ENCODE data around the gene HMGXB3.

HMGXB3 gene

DNA sequence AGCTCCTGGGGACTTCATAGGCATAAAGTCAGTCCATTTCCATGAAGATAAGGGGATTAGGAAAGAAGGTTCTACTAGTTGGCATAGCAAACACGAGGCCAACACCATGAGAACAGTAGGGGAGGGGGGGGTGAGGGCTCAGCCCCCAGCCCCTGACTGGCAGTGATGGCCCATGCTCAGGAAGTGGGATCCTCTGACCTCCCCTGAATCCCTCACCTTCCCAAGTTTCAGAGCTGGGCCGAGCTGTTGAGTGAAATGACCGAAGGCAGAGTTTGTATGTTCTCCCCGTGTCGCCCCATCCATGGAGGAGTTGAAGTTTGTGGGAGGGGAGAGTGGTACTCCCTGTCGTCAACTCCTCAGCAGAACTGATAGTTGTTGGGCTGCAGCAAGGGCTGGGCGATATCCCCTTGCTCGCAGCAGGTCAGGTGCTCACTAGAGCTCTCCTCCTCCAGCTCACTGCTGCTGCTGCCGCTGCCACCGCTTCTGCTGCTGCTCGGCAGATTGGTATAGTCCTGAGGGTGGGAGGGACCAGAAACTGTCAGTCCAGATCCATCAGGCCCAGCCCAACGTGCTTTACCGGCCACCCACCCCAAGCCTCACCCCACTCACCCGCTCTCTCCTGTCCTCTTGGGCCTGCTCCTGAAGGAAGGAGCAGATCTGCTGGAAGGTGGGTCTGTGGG lies 53.3 kb downstream of the HMGXB3 start:
- no peak for DNase-seq (ENCODE audit: low read depth)

GRCh38 chr5:150054569-150054968 lies 54.0 kb downstream of the HMGXB3 start:
- DNase-seq (ENCODE audit: low read depth) = no peak

GRCh38 chr5:150055326-150056074 lies 55.0 kb downstream of the HMGXB3 start:
- DNase-seq (ENCODE audit: low read depth) = no peak

GRCh38 chr5:150056075-150056443 lies 55.5 kb downstream of the HMGXB3 start:
- DNase-seq (ENCODE audit: low read depth) = no peak

DNA sequence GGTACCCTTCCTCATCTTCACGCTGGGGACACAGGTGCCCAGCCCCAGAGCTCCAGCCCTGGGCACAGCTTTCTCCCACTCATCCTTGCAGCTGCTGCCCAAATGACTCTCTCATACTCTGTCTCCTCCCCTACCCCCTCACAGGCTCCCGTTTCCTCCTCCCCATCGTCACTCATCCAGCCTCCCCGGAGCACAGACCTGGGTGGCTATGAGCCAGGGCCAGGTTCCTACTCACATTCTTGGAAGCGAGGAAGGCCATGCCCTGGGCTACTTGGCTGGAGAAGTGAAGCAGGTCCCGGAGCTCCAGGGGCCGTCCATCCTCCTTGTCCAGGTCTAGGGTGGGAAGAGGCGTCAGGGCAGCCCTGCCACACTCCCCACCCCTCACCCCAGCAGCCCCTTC lies 56.5 kb downstream of the HMGXB3 start:
- no peak for DNase-seq (ENCODE audit: low read depth)

DNA sequence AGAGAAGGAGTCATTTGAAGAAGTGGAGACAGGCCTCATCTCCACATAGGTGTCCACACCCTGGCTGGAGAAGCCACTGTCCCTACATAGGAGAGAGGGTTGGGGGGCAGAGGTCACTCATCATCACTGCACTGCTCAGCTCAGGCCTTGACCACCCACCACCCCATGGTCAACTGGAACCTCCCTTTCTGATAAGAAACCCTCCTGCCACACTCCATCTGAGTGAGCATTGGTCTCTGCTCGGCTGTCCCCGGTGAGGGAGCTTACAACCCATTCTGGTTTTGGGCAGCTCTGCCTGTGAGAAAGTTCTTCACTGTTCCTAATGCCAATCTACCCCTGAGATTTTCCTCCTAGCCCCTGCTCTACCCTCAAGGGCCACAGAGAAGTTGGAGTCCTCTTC lies 57.0 kb downstream of the HMGXB3 start:
- no peak for DNase-seq (ENCODE audit: low read depth)

DNA sequence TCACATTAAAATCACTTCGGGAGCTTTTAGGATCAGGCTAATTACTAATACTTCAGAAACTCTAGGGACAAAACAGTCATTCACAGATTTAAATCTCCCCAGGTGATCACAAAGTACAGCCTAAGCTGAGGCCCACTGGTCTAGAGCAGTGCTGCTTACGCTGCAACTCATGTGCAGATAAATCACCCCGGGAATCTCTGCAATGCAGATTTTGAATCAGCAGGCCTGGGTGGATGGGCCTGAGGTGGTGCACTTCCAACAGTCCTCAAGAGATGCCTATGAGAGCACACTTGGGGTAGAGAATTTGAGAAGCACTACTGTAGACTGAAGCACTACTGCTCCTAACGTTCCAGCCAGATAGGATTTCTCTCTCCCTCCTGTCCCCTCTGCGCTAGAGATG lies 57.5 kb downstream of the HMGXB3 start:
- DNase-seq (ENCODE audit: low read depth) = no peak

- no peak for DNase-seq (ENCODE audit: low read depth)
Measured at GRCh38 chr5:150058480-150059126, 58.1 kb downstream of the HMGXB3 start.

DNA sequence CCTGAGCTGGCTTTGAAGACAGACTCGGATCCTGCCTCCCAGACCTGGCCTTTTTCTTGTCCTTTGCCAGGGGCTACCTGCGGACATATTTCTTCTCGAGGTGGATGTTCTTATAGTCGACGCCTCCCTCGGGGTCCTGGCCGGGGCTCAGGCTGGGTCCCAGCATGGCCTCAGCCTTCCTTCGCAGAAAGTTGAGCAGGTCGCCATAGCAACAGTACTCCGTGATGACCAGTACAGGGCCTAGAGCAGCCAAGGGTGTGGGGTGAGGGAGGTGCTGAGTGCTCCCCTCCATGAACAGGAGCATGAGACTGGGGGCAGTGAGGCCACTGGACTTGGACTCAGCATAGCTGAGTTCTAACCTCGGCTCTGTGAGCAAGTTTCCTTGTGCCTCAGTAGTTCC lies 59.1 kb downstream of the HMGXB3 start:
- no peak for DNase-seq (ENCODE audit: low read depth)

DNA sequence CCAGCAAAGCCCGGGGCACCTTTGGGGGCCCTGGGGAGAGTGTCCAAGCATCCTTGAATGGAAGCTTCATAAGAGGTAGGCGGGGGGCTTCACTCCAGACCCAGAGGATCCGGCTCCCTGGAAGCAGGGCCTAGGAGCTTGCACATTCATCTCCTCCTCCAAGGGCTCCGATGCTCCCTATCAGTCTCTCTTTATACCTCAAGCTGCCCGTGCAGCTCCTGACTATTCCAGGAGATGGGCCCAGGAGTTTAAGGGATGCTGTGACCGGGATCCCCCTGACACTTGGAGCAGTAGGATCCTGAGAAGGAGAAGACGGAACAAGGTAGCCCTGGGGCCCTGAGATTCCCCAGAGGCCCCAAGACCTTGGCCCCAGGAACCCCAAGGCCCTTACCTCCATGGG lies 59.9 kb downstream of the HMGXB3 start:
- no peak for DNase-seq (ENCODE audit: low read depth)

DNA sequence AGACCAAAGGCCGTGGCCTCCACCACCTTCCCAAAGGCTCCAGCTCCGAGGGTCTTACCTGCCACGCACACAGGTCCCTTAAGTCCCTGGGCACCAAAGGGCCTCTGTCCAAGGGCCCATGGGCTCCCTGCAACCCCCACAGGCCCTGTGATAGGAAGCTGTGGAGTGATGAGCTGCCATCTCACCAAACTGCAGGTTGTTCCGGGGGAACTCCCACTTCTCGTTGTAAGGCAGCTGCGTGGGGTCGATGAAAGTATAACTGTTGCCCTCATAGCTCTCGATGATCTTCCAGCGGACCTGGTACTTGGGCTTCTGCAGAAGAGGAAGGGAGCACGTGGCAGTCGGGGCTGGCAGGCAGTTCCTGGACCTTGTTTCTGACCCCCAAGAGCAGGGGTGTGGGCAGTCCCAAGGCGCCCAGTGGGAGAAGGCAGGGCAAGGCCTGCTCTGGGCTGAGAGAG lies 61.0 kb downstream of the HMGXB3 start:
- DNase-seq (ENCODE audit: low read depth) = no peak

DNA sequence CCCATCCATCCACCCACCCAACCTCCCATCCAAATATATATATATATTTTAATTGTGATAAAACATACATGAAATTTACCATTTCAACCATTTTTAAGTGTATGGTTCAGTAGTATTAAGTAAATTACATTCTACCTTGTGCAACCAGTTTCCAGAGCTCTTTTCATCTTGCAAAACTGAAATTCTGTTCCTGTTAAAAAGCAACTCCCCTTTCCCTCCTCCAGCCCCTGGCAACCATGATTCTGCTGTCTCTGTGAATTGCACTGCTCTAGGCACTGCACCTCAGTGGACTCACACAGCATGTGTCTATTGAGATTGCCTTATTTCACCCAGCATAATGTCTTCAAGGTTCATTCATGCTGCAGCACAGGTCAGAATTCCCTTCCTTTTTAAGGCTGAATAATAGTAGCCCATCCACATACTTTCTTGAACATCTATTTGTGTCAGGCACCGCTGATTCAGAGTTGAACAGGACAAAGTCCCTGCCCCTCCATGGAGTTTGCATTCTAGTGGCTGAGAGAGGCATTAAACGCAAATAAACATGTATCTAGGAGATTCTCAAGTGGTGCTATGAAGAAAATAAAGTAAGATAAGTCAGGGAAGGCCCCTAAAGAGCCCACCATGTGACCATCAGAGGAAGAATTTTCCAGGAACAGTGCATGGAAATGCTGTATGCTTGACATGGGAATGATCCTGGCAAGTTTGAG lies 61.8 kb downstream of the HMGXB3 start:
- no peak for DNase-seq (ENCODE audit: low read depth)

GRCh38 chr5:150063638-150064037 lies 63.1 kb downstream of the HMGXB3 start:
- no peak for DNase-seq (ENCODE audit: low read depth)

GRCh38 chr5:150064681-150065220 lies 64.2 kb downstream of the HMGXB3 start:
- DNase-seq (ENCODE audit: low read depth) = no peak

- DNase-seq (ENCODE audit: low read depth) = no peak
Measured at GRCh38 chr5:150065346-150065745, 64.8 kb downstream of the HMGXB3 start.

DNA sequence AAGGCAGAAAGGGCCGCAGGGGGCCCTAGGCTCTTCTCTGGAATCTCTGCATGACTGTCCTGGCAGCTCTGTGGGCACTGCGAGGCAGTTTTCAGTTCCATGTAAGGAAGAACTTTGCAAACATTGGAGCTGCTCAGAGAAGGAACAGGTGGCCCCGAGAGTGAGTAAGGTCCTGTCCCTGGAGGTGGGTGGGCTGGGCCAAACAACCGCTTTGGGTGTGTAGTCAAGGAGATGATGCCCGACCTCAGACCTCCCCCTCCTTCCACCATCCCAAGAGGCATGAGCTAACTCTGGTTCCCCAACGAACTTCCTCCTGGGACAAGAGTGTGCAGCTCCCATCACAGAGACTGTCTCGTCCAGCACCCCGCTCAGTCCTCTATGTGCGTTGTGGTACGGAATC lies 65.3 kb downstream of the HMGXB3 start:
- no peak for DNase-seq (ENCODE audit: low read depth)

DNA sequence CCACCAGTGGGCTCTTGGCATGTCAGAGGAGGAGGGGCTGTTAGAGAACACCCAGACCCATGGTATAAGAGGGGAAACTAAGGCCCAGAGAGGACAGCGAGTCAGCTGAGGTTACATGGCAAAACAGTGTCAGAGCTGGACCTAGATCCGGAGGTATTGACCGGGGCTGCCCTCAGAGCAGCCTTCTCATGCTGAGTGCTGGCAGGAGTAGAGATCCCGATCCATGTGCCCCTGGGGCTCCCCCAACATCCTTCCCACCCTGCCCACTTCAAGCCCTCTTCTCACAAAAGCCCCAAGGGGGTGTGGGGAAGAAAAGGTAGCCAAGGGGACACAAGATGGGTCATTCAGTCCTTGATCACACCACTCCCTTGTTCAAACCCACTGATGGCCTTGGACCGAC lies 65.9 kb downstream of the HMGXB3 start:
- DNase-seq (ENCODE audit: low read depth) = no peak

DNA sequence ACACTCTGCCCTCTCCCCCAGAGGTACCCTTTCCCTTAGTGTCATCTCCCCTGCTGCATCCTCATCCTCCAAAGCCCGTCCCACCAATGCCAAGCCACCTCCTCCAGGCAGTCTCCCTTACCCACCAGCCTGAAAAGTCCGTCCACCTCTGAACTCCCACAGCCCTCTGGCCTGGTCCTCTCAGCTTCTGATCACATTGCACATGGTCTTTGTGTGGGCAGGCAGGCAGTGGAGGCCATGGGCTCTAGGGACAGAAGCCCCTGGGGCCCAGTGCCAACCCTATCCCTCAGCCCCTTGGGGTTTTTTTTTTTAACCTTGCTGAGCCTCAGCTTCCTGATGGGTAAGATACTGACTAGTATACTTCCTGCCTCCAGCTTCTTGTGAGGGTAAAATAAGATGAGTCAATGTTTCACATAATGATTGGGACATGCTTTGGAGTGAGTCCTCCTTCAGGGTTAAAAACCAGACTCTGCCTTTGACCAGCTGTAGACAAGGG lies 66.4 kb downstream of the HMGXB3 start:
- DNase-seq (ENCODE audit: low read depth) = no peak

- no peak for DNase-seq (ENCODE audit: low read depth)
Measured at GRCh38 chr5:150067405-150067960, 66.9 kb downstream of the HMGXB3 start.

DNA sequence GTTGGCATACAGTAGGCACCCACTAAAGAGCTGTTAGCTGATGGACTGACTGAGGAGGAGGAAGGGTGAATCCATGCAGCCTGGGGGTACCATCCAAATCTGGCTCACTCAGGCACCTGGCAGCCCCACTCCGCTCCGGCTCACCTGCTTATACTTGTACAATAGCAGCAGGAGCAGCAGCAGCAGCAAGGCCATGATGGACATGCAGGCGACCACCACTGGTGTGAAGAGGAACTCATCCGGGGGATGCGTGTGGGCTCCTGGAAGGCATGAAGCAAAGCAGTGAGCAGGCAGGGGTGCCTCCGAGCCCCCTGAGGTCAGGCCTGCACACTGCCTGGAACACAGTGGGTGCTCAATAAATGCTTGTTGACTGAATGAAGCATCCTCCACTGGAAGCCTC lies 67.5 kb downstream of the HMGXB3 start:
- no peak for DNase-seq (ENCODE audit: low read depth)

DNA sequence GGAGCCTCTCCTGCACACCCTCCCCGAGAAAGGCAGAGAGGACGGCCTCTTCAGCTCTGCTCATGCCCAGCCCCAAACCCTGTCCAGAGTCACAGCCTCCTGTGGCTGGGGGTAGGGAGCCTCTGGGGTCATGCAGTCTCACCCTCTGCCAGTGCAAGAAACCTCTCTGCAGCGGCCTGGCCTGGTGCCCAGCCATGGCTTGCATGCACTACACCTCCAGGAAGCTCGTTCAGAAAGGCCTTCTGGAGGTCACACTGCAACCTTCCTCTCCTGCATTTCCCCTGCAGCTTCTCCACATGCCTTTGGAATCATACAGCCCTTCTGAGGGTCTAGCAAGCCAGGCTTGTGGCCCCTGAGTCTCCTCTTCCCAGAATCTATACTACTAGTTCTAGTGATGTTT lies 67.9 kb downstream of the HMGXB3 start:
- DNase-seq (ENCODE audit: low read depth) = no peak
